HuH-7.5 (cell line): ENCODE measurements around the gene RAD51.

ENCODE experiments used
- DNase-seq: peaks from one replicate; pipeline ENCODE4 v3.0.0; 2011; ENCODE audit warnings: low spot score

RAD51 gene

DNA sequence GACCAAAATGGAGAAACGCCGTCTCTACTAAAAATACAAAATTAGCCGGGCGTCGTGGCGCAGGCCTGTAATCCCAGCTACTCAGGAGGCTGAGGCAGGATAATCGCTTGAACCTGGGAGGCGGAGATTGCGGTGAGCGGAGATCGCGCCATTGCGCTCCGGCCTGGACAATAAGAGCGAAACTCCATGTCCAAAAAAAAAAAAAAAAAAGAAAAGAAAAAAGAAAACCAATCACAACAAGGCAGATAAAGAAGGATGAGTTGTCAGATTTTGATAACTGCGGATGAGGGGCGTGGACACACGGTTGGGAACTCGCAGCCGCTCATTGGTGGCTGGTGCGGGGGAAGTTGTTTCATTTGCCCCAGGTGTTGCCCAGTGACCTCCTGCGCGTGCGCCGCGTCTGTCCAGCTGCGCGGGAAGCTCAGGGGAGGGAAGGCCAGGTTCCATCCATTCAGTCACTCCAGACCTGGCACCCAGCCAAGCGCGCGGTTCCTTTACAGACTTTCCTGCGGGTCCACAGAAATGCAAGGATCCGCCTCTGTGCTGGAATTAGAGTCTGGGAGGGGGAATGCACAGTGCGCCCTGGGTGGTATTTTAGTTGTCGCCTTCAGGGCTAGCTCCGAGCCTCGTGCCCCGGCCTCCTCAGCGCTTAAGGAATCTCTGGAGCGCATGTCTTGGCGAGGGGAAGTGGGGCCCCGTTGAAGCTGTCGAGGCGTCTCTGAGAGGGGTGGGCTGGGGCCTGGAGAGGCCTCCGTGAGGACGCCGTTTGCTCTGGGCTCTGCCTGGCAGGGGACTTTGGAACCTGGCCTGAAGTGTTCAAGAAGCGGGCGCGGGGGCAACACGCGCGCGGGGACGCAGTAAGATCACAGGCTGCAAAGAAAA, 68.2 kb downstream of the RAD51 start:
- peak; percentile 85 for DNase-seq

DNA sequence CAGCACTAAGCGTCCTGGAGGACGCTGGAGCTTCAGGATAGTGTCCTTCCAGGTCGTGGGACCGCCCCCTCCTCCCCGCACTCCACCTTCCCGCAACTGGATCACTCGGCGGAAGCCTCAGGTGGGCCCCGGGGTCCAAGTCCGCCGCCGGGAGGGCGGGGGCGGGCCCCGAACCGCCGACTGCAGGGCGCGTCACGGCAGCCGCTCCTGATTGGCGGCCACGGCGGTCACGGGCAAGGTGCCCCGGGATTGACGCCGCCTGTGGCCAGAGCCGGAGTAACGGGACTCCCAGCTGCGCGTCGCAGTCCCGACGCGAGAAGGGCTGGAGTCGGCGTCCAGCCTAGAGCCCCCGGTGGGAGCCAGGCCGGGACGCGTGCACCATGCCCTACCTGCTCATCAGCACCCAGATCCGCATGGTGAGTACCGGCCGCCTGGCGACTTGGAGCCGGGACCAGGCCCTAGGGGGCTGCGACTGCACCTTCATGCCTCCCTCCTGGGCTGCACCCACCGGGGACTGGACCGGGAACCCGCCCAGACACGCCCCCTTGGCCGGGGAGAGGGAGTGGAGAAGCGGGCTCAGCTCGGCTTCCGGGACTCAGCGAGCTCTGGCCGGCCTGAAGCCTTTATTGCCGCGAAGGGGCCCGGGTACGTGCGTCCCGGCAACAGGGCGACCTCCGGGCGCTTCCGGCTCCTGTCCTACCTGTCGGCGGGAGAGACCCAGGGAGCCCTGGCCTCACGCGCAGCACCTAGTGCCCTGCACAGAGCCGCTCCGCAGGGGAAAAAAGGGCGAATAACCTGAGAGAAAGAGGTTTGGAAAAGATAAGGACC, 69.0 kb downstream of the RAD51 start, which contains the start of gene GCHFR:
TSS of gene GCHFR (plus strand) at position 268 of the 828 bp plus-strand sequence. CDS start at position 381, 113 bp downstream.
- peak; percentile 84 for DNase-seq

DNA sequence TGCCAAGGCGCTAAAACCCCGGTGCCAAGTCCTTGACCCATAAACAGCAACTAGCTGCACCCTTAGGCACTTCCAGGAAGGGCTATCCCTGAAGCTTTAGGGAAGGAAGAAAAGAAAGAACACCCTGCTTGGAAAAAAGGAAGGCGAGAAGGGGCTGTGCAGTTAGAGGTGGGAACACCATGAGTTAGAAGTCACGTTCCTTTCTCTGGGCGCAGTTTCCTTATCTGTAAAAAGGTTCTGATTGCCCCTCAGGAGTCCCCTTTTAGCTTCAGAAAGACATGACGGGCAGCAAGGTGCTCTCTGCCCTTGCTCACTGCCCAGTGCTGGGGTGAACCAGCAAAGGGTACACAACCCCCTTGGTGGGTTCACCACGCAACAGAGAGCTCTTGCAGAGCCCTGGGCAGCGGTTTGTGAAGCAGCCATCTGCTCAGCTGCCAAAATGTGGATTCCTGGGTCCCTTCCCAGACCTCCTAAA, 69.7 kb downstream of the RAD51 start:
- DNase-seq, result no peak

DNA sequence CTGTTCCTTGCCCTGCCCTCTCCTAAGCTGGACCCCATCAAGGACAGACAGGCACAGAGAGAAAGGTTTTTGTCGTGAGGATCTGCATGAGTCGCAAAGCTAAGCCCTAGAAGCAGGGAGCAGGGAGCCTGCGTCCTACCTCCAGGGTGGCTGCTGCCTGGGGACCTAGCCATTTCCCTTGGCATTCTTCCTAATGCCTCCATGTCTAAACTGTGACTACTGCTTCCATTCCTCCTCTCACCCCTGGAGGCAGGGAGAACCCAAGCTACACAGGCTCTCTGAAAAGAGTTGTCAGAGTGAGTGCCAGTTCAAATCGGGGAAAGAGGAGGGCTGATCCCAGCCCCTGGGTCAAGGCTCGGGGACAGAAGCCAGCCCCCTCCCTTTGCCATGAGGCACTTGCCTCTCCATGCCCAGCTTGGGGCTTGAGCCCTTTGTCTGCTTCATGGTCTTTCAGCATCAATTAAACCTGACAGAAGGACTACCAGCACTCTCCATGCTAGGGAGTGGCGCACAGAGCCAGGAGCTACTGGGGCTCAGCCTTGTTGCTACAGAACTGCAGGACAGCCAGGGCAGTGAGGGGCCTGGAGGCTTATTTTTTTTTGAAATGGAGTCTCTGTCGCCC, 71.3 kb downstream of the RAD51 start:
- no peak for DNase-seq

DNA sequence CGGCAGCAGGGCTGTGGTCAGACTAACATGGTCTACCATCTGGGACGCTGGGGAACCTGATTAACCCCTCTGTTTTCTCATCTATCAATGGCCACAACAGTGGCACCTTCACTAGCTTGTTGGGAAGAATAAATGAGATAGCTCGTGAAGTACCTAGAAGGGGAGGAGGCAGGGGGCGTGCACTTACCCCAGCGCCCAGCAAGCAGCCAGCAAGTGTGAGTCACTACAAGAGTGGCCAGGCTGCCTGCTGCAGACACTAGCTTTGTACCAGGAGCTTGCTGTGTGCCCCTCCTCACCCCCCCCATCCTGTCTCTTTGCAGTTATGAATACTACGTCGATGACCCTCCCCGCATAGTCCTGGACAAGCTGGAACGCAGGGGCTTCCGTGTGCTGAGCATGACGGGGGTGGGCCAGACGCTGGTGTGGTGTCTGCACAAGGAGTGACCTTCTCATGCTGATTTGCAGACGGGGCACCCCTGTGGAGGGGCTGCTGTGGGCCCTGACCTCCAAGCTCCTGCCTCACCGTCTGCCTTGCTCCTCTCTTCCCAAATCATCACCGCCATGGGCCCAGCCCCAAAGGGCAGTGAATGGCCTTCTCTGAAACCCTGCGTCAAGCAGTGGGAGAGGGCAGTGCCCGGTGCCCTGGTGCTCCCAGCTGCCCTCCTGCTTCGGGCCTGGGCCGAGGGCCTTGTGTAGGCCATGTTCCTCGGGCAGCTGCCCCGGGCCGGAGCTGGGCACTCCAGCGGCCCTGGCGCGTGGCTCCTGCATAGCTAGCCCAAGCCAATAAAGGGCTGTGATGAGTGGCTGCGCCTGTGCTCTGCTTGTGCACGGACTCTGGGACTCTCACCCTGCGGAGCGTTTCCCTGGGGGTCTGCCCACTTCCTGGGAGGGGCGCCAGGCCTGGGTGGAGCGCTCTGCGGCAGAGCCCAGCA, 72.2 kb downstream of the RAD51 start:
- no peak for DNase-seq

DNA sequence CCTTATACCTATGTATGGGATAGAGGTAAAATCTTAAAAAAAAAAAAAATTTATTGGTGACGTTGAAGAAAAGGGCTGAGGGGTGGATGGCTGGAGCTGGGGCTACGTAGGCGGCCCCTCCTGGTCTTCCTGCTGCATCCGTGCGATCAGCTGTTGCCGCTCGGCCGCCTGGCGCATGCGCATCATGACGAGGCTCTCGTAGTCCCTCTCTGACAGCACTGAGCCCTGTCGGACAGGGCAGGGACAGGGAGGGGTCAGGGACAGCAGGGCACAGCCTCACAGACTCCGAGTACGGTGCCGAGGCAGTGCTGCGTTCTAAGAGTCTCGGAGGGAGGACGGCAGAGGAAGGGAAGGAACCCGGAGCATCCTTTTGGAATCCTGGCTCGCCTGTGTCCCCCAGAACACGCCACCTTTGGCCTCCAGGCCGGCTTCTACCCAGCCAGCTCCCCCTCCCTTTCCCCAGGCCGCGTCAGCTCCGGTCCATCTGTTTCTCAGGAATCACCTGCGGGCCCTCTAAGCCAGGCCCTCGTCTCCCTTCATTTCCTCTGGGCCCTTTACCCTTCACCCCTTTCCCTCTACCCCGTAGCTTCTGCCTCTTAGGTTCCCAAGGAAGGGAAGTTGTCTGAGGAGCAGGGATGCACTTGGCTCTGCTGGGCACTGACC, 73.0 kb downstream of the RAD51 start:
- DNase-seq, result no peak

DNA sequence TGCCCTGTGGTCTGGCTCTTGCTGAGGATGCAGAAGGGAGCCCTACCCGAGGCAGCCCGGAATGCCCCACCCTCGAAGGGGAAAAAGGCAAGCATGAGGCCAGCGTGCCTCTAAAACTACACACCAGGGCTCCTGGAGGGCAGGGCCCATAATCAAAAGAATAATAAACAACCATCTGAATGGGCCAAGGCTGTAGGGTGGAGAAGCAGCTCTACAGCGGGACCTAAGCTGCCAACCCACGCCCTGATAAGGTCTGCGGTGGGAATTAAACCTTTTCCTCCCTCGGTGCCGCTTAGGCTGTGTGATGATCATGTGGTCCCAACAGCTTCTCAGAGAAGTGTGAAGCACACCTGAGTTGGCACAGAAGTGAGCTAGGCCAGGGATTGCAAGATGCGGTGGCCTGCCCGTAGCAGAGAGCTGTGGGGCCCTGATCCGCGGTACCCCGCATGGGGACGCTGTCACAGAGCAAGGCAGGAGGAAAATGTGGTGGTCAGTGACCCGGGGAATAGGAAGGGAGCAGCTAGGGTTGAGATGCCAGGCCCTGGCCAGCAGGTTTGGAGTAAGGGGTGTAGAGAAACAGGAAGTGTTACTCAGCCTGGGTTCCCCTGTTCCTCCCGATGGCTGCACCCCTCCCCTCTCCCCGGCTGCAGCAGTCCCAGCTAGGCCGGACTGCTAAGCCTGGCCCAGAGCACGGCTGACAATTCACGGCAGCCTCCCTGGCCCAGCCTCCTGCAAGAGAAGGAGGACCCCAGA, 73.7 kb downstream of the RAD51 start:
- no peak for DNase-seq

DNA sequence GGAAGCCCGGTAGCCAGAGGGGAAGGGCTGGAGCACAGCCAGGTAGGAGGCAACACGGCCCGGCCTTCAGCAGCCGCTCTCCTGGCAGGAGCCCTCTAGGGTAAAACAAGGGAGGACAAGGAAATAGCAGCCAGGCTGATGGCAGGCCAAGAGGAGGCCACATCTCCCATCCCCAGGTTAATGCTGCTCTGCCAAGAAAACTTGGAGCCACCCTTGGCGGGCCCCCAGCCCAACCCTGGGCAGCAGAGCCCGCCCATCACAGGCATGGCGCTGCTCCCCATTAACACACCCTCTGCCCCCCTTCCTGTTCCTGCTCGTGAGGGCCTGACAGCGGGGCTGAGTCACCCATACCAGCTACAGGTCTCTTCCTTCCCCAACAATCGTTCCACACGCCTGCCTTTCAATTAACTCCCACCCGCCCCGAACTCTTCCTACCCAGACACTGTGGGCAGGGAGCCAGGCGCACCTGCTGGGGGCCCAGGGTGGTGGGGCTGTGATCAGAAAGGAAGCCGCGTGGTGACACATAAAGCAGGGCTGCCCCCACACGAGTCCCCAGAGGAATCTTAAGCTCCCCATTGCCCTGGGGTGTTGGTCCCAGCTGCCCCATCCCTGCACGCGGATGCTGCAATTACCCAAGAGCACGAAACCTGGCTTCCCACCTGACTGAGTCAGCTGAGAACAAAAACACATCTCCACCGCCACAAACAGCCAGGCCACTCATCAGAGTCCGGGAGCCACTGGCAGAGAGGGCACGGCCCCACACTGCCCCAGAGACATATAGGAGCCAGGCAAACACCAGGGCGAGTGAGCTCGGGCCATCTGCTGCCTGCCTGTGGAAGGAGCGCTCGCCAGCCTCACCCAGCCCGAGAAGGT, 74.5 kb downstream of the RAD51 start, which contains the start of gene C15orf62:
TSS of gene C15orf62 (plus strand) at position 707 of the 873 bp plus-strand sequence. CDS start 516 bp downstream, outside the sequence.
- DNase-seq, result no peak

DNA sequence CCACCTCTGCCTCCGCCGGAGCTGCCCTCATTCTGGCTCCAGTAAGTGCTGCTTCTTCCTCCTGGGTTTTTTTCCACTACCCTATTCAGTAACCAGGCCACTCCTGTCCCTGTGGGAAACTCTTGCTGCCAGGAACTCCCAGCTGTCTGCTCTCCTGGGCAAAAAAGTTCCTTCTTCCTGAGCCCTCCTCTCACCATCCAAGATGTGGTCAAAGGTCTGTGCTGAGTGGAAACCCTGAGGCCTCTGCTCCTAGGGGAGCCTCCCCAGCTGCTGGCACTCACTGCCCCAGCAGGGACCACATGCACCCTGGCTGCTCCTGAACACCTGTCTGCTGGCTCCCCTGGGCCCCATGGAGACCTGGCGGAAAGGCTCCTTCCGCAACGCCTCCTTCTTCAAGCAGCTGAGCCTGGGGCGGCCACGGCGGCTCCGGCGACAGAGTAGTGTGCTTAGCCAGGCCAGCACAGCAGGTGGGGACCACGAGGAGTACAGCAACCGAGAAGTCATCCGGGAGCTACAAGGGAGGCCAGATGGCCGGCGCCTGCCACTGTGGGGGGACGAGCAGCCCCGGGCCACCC, 75.3 kb downstream of the RAD51 start:
- DNase-seq, result no peak

DNA sequence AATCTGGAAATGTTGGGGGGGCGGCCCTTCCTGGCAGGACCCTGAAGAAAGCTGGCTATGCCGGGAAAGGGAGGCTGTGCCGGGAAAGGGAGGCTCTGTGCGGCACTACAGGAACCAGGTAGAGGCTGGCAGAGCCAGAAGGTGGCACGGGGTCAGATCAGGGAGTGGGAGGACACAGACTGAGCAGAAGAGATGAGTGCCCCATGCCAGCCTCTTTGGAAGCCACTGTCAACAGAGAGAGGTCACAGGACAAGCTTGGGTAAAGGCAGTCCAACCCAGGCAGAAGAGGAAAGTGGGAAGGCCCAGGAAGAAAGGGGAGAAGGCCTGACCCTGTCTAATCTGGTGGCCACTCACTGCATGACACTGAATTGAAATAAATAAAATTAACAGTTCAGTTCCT, 76.3 kb downstream of the RAD51 start:
- DNase-seq, result no peak

DNA sequence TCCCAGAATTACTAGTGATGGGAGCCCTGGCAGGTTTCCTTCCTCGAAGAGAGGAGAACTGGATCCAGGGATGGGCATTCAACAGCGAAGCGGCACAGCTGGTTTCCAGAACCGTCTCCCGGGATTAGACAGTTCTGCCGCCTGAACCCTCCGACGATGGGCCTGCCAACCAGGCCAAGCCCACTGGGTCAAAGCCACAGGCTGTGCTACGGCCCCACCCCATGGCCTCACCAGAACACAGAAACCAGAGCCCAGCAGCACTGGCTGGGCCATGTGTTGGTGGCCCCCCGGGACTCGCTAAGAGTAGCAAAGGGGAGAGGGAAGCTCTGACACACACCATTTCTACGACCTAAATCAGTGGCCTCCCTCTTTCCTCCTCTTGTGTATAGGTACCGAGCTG, 77.0 kb downstream of the RAD51 start:
- DNase-seq, result no peak

DNA sequence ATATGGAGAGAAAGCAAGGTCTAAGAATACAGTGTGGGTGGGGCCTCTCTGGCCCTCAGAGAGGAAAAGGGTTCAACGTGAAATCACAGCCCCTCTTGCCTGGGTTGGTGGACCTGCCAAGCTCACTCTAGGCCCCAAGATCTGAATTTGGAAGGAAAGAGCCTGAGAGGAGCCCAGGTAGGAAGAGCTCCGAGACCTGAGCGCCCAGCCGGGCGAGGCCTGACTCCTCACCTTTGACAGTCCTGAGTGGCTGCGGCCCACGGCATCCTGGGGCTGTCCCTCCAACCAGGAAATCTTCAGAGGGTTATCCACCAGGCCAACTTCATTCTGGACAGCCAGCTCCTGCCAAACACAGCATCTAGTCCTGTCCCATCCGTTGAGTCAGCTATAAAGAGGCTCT, 78.5 kb downstream of the RAD51 start:
- no peak for DNase-seq

DNA sequence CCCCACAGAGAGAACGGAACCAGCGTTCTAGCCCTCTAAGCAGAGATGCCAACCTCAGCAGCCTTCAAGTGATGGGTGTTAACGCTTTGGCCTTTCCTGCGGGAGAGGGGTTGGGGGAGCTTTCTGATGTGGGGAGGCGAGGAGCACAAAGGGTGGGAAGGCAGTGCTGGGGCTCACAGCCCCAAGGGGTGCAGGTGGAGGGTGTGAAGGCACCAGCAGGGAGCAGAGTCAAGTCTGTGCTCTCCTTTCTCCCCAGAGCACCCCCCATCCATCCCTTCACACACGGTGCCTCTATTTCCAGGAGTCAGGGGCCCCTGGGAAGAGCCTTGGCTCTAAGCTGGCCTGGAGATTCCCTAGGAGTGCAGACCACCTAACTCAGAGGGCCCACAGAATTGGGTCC, 78.9 kb downstream of the RAD51 start:
- no peak for DNase-seq

DNA sequence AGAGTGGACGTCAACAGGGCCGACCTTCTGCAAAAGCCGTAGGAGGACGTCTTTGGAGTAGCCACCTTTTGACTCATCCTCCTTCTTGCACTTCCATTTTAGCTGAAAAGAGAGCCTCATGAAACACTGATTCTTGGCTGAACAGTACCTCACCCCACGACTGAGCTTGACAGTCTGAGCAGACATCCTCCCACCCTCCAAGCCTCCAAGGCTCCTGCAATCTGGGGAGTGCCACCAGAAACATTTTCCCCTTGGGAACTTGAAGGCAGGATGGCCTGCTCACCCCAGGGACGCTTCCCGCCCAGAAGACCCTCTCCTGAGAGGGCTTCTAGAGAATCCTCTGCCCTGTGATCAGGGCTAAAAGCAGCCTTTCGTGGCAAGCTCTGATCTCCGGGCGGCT, 80.0 kb downstream of the RAD51 start:
- DNase-seq, result no peak

DNA sequence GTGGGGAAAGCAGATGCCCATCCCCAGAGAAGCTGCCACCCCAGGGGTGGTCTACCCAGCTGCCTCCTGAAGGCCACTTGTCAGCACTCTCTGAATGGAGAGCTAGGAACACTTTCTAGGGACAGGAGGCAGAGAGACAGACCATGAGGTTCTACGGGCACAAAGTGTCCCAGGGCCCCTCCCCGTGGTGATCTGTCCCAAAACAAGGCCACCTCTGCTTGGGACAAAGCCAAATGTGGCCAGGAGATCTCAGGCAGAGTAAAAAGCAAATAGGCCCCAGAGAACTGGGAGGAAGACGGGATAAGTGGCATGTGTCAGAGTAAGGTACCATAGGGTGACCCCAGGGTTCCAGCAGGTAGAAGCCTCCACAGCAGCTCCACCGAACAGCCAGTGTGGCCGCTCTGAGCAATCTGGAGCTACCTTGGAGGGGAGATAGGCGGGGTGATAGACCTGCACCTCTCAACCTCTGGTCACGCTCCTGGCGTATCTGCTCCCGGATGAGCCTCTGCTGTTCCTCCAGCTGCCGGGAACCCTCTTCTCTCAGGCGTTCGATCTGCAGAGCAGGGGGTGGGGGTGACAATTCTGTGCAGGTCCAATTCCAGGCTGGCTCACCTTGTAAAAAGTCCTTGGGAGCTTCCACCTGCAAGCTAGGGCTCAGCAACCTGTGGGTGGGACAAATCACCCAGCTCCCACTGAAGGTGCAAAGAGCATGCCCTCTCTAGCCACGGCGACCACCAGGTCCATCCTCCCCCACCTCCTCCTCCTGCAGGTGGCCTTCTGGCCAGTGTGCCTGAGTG, 81.0 kb downstream of the RAD51 start:
- no peak for DNase-seq

DNA sequence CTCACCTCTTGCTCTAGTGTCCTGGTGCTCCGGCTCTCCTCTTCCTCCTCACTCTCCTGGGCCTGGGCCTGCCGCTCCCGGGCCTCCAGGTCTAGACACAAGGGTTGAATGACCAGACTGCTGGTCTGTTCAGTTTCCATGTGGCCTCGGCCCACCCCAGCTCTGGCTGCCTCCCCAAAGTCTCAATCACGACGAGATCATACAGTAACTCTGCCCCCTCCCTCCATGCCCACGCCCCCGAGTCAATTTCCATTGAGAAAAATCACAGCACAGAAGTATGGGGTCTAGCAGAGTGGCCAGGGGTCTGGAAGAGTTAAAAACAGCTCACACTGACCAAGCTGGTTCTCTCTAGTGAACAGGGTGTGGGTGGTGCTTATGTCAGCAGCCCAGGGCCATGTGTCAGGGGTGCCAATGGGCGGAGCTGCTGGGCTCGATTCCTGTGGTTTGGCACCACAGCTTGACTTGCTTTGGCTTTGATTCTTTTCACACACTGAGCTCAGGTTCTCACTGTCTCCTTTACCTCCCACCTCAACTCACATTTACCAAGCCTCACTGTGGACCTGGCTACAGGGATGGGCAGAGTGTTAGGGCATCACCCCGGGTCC, 81.7 kb downstream of the RAD51 start:
- DNase-seq, result no peak
